Esophagus (tissue), 2 donors: ENCODE measurements around the gene CTRL. TPM values are rescaled to one million over a fixed set of nuclear protein-coding genes. Genes with fewer than 3 reads are reported as not detected.
"Not testable (repeated sequence)": the region's sequence is repeated elsewhere in the genome, so short reads cannot be mapped to it uniquely, and the experiment has no call there.

ENCODE experiments used
- H3K27ac ChIP-seq, 2 donors: one replicate each; pipeline ENCODE4 v1.5.1; 2013; ENCODE audit warnings: low read depth in 2 of 2, mild to moderate bottlenecking in 2 of 2, inconsistent platforms in 1 of 2, low read length in 1 of 2, moderate library complexity in 1 of 2
- H3K27me3 ChIP-seq, 2 donors: one replicate each; pipeline ENCODE4 v1.6.1; 2013; ENCODE audit warnings: low read length in 2 of 2, control low read depth in 1 of 2, mild to moderate bottlenecking in 1 of 2; ENCODE audit not compliant: insufficient read depth in 2 of 2, control insufficient read depth in 1 of 2
- H3K36me3 ChIP-seq, 2 donors: one replicate each; pipeline ENCODE4 v1.6.1; 2013; ENCODE audit warnings: low read length in 1 of 2; ENCODE audit not compliant: control insufficient read depth in 2 of 2, insufficient read depth in 2 of 2
- H3K4me1 ChIP-seq, 2 donors: one replicate each; pipeline ENCODE4 v1.6.1; 2013; ENCODE audit warnings: low read length in 1 of 2; ENCODE audit not compliant: control insufficient read depth in 2 of 2, insufficient read depth in 2 of 2
- H3K4me3 ChIP-seq, 2 donors: one replicate each; pipeline ENCODE4 v1.5.1; 2013; ENCODE audit warnings: low read length in 2 of 2, mild to moderate bottlenecking in 2 of 2, low read depth in 1 of 2, moderate library complexity in 1 of 2
- H3K9me3 ChIP-seq, 2 donors: one replicate each; pipeline ENCODE4 v1.6.1; 2013; ENCODE audit warnings: mild to moderate bottlenecking in 2 of 2, low read depth in 1 of 2, low read length in 1 of 2, moderate library complexity in 1 of 2; ENCODE audit not compliant: control insufficient read depth in 2 of 2, insufficient read depth in 1 of 2
- WGBS, 2 donors: extraction: QIAGEN DNeasy Blood & Tissue Kit; methylation state at CpG; one replicate each; pipeline ENCODE4 v1.1.7; 2013; 5-methylcytosine and 5-hydroxymethylcytosine counted together
- polyA plus RNA-seq, 2 donors: library from polyadenylated mRNA; stranded (reverse); fragments of 200-250 nt; gene quantifications; one replicate each; pipeline ENCODE4 v1.2.3, GENCODE V29; 2013
- donor health status: healthy with polysubstance abuse.
- donor health status: Bipolar disorder and iron deficiency.

CTRL gene
- polyA plus RNA-seq, 2 donors, result 0.41 to 0.77 TPM

GRCh38 chr16:67917140-67917851, 14.4 kb downstream of the CTRL start:
- Histone ChIP-seq H3K36me3 (peaks cover 0 to 21% of the 10 kb centered on the region in 2 donors), H3K27ac (peak overlapping the region in 1 of 2 donors; percentile 53), H3K27me3 (no peaks in the 10 kb centered on the region), H3K9me3 (no peaks in the 10 kb centered on the region), H3K4me3 (no peak overlapping the region), H3K4me1 (peaks cover 2 to 14% of the 10 kb centered on the region in 2 donors)
- 53 to 57% methylated on average over 6 of the region's 6 CpGs for WGBS, 2 donors

DNA sequence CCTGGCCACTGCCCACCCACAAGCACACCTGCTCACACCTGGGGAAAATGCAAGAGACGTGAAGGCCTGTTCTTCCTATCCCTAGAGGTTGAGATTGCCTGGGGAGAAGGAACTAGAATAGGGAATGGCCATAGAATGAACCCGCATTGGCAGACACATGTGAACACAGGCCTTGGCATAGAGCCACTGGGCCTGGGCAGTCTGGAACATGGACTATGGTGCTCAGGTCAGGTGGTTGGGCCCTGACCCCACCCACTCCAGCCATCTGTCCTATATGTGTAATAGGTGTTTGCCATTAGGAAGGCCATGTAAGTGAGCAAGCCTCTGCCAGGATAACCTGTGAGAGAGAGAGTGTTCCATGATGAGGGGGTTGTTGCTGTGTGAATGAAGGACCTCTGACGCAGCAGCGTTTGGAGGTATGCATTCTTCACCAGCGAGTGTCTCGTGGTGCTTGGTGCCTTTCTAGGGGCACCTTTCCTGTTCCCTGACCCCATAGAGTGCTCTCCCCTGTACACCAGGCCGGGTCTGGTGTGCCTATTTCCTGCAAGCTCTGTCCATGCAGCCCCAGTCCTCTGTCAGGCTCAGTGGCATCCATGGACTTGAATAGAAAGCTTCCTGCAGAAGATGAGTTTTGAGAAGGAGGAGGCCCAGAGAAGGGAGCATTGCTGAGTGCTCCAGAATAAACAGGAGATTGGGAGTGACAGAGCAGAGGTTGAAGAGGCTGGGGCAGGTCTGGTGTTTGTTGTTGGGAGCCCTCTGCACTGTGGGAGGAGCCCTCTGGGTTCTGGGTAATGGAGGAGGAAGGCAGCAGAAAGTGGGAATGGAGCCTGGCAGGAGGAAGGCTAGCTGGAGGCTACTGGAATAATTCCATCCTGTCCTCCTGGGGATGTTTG, 15.6 kb downstream of the CTRL start:
- no peak overlapping the region for H3K4me3 ChIP-seq
- WGBS, 2 donors, result 82 to 83% methylated on average over 7 of the region's 7 CpGs
- no peak overlapping the region for H3K27ac ChIP-seq
- H3K36me3 ChIP-seq, result peaks cover 1 to 27% of the 10 kb centered on the region in 2 donors
- H3K27me3 ChIP-seq, result no peaks in the 10 kb centered on the region
- H3K9me3 ChIP-seq, result no peaks in the 10 kb centered on the region
- H3K4me1 ChIP-seq, result peaks cover 2 to 14% of the 10 kb centered on the region in 2 donors

DNA sequence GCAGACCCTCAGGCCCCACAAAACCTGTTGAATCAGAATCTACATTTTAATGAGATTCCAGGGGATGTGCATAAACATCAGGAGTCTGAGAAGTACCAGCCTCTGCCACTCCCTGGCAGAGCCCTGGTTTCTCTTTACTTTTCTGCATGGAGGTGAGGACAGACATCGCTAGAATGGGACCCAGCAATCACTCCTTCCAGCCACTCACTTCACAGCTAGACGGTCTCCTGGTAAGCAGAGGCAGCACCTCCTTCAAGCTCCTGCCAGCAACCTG, 16.2 kb downstream of the CTRL start:
- H3K9me3 ChIP-seq, H3K27me3 ChIP-seq, H3K27ac ChIP-seq, H3K4me3 ChIP-seq: not testable (repeated sequence)
- WGBS, 2 donors, result 83 to 86% methylated on average over 1 to 2 of the region's 2 CpGs
- peaks cover 2 to 14% of the 10 kb centered on the region in 2 donors for H3K4me1 ChIP-seq
- peaks cover 4 to 25% of the 10 kb centered on the region in 2 donors for H3K36me3 ChIP-seq

- WGBS, 2 donors, result 69 to 72% methylated on average over 7 of the region's 7 CpGs
- Histone ChIP-seq H3K27me3 (no peaks in the 10 kb centered on the region), H3K36me3 (peaks cover 4 to 27% of the 10 kb centered on the region in 2 donors), H3K4me1 (peaks cover 4 to 14% of the 10 kb centered on the region in 2 donors), H3K9me3 (no peaks in the 10 kb centered on the region), H3K4me3 (no peak overlapping the region), H3K27ac (no peak overlapping the region)
Measured at GRCh38 chr16:67914758-67915495, 16.7 kb downstream of the CTRL start.

DNA sequence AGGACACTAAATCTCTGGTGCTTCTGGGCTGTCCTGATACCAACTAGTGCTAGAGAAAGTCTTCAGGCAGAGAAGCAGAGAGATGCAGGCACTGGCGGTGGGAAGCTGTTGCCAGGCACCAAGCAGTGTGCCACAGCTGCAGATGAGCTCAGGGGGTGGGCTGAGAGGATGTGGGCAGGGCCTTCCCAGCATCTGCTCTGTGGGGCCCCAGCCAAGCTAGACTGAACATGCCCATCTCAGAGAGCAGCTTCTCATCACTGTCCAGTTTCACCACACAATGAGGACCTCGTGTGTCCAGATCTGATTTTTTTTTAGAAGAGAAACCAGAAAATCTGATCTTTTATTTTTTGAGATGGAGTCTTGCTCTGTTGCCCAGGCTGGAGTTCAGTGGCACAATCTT, 21.5 kb downstream of the CTRL start:
- H3K36me3 ChIP-seq, result peaks cover 7 to 22% of the 10 kb centered on the region in 2 donors
- 43 to 44% methylated on average over 2 of the region's 2 CpGs for WGBS, 2 donors

GRCh38 chr16:67909056-67909742, 22.5 kb downstream of the CTRL start:
- 95 to 96% methylated on average over 36 of the region's 36 CpGs for WGBS, 2 donors
- no peak overlapping the region for H3K4me3 ChIP-seq

More for the DNA sequence above, 21.5 kb downstream of the CTRL start:
- Histone ChIP-seq H3K9me3 (no peaks in the 10 kb centered on the region), H3K27ac (no peak overlapping the region), H3K27me3 (no peaks in the 10 kb centered on the region), H3K4me3 (no peak overlapping the region), H3K4me1 (peaks cover 0 to 2% of the 10 kb centered on the region in 2 donors)

DNA sequence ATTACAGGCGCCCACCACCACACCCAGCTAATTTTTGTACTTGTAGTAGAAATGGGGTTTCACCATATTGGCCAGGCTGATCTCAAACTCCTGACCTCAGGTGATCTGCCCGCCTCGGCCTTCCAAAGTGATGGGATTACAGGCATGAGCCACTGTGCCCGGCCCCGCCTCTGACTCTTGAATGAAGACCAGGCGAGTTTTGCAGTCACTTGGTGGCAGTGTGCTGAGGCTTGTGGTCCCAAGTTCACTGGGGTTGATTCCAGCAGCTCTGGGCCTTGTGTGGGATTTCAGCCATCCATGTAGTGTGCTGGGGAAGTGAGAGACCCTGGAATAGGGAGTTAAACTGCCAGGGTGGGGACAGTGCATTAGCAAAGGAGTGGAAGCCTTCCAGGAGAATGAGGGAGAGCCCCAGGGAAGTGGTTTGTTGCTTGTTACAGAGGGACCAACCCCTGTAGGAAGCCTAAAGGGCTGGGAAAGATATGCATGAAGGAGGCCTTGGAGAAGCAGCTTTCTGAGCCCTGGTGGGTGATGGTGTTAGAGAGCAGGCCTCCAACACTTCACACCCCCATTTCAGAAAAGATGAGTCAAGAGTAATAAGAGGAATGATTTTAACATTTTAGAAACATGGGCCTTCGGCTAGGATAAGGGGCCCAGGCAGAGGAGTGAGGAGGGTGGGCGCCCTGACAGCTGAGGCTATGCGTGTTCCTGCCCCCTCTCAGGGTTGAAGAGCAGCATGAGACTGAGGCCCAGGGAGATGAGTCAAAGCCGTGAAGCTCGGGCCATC, 24.1 kb downstream of the CTRL start:
- H3K27me3 ChIP-seq, result no peaks in the 10 kb centered on the region
- no peak overlapping the region for H3K27ac ChIP-seq
- H3K4me3 ChIP-seq, result no peak overlapping the region
- H3K9me3 ChIP-seq, result no peaks in the 10 kb centered on the region
- peaks cover 0 to 2% of the 10 kb centered on the region in 2 donors for H3K4me1 ChIP-seq
- 88 to 89% methylated on average over 11 of the region's 11 CpGs for WGBS, 2 donors
- peaks cover 7 to 22% of the 10 kb centered on the region in 2 donors for H3K36me3 ChIP-seq

More at GRCh38 chr16:67909056-67909742, 22.5 kb downstream of the CTRL start:
- Histone ChIP-seq H3K27ac (no peak overlapping the region), H3K9me3 (no peaks in the 10 kb centered on the region), H3K27me3 (no peaks in the 10 kb centered on the region), H3K4me1 (peaks cover 0 to 2% of the 10 kb centered on the region in 2 donors), H3K36me3 (peaks cover 7 to 22% of the 10 kb centered on the region in 2 donors)

- no peaks in the 10 kb centered on the region for H3K4me1 ChIP-seq
- no peaks in the 10 kb centered on the region for H3K36me3 ChIP-seq
- H3K27ac ChIP-seq, result peak overlapping the region in 1 of 2 donors; percentile 2
- no peaks in the 10 kb centered on the region for H3K27me3 ChIP-seq
- no peak overlapping the region for H3K4me3 ChIP-seq
- H3K9me3 ChIP-seq, result no peaks in the 10 kb centered on the region
- 82 to 84% methylated on average over 4 of the region's 4 CpGs for WGBS, 2 donors
Measured at GRCh38 chr16:67902831-67903230, 28.8 kb downstream of the CTRL start.
